GM18873 (cell line): ENCODE measurements around the gene EVX2.

ENCODE experiments used
- ATAC-seq: cut with Tn5 transposase; IDR thresholded peaks from one replicate; pipeline ENCODE4 v1.9.1; 2021; ENCODE audit warnings: mild to moderate bottlenecking, moderate library complexity, moderate number of reproducible peaks; ENCODE audit not compliant: unreplicated experiment, low FRiP score

Gene EVX2

DNA sequence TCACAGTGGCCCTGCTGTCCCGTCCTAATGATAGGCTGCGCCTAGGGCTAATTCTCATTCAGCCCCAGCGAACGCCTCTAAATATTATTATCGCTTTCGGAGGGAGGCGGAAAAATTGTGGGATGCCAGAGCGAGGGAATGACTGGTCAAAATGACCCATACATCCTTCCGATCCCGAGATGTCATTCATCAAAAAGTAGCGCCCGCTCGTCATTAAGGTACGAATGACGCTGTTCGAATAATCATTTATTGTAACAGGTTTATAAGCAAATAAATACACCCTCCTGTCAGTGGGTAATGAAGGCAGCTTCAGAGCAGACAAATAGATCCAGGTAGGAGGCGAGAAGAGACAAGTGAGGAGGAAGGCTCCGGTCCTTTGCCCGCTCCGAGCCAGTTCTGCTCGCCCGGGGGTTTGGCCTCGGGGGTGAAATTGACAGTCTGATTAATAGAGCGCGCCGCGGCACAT lies at the start of gene EVX2:
Gene EVX2 (minus strand): TSS at position 167 of the 466 bp plus-strand sequence. CDS start 186 bp downstream, outside the sequence.
- ATAC-seq = no peak

DNA sequence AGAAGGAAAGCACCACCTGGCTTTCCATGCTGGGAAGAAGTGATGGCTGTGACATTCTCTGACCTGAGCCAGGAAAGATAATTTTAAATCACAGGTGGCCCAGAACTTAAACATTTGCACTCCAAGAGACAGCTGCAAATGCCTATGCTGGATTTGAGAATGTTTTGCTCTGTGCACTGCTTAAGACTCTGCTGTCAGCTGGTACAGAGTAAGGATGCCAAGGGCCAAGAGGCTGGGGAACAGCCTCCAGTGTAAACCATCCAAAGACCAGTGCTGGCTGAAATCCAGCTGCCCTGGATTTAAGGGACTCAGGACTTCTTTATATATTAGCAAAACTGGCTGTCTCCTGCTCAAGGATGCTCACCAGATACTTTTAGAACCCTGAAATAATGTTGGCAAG lies 49.6 kb upstream of the EVX2 start:
- ATAC-seq = no peak

DNA sequence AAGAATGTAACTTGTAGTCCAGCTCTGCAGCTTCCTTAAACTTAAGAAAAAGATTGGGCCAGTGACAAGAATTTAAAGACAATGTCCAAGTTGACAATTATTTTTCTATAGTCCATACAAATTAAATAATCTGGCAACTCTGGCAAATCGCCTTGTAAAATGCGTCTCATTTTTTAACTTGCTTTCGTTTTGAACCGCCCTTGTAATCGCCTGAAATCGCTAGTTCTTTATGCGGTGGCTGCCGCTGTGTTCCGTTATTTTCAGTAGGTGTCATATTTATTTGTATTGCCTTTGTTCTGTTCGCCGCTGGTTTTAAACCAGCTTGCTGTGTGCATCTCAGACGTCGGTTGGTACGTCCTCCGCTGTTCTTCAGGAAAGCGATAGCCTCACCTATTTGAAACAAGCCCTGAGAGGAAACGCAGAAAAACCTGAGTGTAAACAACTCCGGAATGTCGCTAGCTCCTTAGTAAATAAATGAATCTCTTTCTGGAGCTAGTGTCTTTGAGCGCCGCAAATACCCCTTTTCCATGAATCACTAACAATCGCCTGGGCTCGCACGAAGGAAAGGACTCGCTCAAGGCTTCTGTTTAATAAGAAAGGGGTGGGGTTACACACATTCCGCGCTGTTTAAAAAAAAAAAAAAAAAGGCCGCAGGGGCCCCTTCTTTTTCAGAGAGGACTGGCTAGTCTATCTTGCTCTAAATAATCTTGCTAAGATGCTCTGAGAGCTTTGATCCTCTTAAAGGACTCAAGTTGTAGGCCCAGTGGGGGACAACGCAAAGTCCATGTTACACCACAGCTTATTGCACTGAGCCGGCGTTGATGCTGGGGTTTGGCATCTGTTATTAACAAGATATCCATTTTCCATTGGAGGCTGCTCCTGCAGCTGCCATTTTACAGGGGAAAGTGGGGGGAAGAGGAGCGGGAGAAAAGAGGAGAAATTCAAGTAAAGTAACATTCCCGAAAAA lies 48.7 kb upstream of the EVX2 start:
- no peak for ATAC-seq

DNA sequence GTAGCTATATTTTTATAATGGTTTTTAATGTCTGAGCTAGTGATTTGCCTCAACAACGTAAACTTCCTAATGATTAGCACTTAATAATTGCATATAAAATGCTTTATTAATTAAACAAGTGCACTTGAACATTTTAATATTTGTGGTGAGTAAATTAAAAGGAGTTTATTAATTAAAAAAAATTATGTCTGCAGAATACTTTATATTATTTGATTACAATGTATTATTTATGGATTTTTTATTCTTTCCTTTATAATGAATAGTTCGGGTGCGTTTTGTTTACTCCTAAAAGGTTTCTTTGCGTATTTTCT lies 48.0 kb upstream of the EVX2 start:
- no peak for ATAC-seq

DNA sequence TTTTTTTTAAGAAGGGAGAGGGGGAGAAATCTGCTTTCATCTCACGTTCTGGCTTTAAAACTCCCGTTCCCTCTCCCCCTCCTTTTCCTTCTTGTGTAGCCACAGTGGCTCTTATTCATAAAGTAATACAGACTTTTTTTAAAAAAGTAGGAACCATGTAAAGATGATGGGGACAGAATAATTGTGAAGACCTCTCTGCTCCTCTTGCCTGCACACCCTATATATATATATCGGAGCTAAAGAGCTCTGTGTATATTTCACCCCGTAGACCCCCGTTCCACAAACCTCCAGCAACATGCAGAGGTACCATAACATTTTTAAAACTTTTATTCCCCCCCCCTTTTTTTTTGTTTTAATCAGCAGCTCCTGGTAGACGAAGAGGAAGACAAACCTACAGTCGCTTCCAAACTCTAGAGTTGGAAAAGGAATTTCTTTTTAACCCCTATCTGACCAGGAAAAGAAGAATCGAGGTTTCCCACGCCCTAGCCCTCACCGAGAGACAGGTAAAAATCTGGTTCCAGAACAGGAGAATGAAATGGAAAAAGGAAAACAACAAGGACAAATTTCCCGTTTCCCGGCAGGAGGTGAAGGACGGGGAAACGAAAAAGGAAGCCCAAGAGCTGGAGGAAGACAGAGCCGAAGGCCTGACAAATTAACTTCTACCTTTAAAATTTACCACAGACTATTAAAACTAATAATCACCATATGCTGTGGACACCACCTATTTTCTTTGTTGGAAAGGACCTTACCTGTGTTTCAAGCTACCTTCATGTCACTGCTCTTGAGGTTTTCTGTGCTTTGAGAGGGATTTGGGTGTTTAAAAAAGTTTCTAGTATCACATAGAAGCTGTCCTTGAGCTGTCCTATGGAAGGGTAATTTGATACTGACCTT lies 47.4 kb upstream of the EVX2 start:
- ATAC-seq = no peak

DNA sequence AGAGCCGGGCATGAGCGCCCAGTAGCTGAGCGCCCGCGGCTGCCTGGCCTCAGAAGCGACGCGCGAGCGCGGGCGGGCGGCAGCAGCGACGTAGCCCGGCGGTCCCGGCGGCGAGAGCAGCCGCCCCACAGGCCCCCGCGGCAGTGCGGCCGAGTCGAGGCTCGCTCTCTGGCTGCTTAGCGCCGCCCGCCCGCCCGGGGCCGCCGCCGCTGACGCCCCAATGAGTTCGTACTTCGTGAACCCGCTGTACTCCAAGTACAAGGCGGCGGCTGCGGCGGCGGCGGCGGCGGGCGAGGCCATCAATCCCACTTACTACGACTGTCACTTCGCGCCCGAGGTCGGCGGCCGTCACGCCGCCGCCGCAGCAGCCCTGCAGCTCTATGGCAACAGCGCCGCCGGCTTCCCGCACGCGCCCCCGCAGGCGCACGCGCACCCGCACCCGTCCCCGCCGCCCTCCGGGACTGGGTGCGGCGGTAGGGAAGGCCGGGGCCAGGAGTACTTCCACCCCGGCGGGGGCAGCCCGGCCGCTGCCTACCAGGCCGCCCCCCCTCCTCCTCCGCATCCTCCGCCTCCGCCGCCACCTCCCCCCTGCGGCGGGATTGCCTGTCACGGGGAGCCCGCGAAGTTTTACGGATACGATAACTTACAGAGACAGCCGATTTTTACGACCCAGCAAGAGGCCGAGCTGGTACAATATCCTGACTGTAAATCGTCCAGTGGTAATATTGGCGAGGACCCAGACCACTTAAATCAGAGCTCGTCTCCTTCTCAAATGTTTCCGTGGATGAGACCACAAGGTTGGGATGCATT lies 46.6 kb upstream of the EVX2 start:
- no peak for ATAC-seq

DNA sequence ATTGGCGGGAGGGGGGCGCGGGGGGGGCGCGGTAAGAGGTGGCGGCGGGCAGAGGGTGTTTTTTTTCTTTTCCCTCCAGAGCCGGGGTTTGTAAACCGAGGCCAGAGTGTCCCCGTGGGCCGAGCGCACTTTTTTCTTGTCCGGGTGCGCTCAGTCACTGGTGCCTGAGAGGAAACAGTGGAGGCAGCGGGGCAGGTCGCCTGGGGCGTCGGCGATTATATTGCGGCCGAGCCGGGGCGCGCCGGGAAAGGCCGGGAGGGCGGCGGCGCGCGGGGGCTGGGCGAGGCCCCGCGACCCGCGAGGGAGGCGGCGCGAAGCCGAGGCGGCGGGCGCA lies 46.0 kb upstream of the EVX2 start:
- no peak for ATAC-seq

DNA sequence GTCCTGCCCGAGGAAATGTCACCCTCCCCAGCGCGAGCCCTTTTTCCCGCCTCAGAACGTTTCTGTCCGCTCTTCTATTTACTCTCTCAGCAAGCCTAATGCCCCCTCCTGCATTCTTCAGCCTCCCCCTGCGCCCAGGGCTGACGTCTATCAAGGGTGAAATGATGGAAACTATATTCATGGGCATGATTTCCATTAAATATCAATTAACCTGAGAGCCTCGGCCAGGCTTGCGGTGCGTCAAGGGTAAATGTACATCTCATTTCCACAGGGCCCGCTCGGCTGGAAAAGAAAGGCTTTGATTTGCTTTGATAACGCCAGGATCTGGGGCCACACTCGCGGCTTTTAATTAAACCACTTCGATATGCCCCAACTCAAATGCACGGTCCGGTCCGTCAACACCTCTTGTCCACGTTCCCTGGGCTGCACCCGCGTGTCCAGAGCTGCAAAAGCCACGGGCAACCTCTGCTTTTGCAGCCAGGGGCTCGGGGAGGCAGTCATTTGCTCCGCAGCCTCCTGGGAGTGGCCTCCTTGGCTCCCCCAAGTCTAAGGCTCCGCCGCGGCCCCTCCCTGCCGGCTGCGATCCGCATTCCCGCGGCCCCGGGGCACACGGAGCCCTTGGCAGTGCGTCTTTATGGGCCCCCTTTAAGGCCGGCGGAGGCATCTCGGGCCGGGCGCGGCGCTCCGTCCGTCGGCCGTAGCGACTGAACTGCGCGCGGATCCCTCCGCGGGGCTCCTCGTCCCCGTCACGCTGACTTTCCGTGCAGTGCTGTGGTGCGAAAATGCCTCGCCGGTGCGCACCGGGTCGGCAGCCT lies 45.4 kb upstream of the EVX2 start, which contains the start of gene HOXD8:
Gene HOXD8 (plus strand): TSS at position 724 of the 815 bp plus-strand sequence. CDS start 662 bp downstream, outside the sequence.
- no peak for ATAC-seq

DNA sequence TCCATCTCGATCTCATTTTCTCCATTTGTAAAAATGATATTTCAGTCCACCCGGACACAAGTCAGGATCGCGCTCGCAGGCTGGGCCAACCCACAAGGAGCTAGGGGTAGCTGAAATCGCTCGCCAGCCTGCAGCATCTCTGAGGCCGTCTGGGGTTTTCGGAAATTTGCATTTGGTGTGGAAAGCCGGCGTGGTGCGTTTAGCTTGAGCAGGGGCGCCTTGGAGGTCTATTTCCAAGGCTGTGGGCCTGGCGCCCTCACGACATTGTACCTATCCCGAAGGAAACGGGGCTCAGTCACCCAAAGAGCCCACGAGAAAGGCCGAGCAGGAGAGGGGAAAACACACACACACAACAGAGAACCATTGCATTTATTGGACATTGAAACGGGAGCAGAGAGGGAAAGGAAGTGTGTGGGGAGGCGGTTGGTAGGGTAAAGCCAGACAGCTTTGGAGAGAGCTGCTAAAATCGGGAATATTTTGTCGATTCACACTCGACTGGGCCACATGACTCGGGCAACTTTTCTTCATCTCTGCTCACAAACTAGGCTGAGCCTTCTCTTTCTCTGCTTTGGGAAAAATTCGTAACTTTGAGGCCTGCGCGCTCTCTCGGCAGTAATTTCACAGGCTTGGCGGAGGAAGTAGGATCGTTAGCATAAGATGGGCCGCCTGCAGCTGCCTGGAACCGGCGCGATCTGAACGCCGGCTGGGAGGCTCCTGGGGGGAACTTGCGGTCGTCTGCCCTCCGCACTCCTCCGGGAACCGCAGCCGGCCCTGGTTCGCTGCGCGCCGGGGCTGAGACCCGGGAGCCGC lies 44.6 kb upstream of the EVX2 start:
- ATAC-seq = no peak

DNA sequence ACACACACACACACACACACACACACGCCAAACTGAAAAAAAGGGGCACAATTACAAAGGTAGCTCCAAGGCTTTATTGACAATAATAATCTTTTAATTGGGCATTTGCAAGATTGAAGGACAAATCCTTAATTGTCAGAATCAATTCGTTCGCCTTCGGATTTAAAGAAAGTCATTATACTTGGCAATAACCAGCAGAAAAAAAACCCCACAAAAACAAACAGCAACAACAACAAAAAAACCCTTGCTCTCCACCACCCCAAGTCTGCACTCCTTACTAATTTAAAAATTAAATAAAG lies 44.0 kb upstream of the EVX2 start:
- ATAC-seq = no peak

DNA sequence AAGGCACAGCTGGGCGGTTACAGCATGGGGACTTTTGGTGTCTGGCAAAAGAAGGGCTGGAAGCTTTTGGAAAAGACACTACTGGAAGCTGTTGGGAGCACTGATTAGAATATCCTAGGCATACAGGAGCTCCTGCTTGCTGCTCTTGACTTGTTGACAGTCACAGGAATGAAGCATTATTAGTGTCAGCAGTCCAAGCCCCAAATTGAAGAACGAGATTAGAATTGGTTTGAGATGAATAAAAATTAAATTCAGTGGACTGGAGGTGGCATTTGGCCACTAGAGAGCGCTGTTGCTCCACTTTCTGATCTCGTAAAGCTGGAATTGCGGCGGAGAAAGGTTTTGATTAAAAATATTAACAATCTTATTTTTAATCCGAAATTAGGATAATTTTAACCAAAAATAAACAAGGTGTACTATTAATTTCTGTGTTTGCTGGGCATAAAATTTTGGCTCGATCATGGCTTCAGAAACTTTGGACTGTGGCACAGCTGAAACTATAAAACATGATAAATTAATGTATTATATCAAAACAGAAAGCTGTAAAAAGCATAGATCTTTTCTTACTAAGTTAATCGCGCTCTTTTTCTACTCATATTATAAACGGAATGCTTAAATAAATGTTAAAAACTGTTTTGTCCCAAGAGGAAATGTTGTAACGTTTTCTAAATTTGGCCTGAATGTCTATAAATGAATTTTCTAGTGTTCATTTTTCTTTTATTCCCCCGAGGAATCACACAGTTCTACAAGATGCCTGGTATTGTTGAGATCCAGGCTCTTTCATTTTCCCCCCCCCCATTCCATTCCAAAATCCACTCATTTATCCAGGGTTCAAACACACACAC lies 43.4 kb upstream of the EVX2 start:
- ATAC-seq = no peak

DNA sequence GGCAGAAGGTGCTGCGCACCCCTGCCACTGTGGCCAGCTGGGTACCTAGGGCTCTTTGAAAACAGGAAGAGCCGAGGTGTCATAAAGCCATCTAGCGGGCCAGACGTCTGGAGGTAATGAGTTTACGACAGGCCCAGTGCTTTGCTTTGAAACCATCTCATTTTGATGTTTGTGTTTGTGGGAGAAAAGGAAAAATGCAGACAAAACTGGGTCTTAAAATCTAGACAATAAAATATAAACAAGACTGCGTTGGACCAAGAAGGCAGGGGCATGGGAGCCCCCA lies 42.0 kb upstream of the EVX2 start:
- ATAC-seq = no peak

DNA sequence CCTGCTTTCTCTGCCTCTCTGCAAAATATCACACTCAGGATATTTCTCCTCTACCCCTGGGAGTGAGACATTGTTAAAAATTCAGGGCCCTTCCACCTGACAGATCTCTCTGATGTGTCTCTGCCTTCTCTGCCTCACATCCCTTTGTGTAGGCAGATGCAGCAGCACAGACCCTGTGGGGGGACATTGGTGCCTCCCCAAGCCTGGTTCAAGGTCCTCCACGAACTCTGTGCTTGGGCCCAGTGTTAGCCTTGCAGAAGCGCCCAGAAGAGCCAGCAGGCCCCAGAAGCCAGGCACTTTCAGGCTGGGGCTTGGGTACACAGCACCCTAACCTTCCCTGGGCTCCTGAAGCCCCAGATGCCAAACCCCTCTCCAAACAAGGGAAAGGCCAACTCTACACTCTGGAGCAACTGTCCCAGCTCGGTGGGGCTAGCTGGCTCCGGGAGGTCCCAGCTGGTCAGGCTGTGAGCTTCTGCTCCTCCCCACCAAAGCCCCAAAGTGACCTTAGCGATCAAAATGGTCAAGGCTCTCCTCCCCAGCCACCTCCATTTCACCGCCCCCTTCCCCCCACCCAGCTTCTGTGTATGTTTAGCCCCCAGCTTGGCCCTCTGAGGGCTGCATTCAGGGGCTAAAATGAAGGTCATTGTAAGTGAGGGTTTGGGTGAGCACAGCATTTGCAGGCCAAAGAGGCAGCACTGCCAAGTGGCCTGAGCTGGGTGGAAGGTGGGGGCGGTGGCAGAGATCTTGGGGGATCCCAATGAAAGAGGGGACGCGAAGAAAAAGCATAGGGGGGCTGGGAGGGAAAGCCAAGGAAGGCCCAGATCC lies 41.4 kb upstream of the EVX2 start:
- ATAC-seq = no peak

DNA sequence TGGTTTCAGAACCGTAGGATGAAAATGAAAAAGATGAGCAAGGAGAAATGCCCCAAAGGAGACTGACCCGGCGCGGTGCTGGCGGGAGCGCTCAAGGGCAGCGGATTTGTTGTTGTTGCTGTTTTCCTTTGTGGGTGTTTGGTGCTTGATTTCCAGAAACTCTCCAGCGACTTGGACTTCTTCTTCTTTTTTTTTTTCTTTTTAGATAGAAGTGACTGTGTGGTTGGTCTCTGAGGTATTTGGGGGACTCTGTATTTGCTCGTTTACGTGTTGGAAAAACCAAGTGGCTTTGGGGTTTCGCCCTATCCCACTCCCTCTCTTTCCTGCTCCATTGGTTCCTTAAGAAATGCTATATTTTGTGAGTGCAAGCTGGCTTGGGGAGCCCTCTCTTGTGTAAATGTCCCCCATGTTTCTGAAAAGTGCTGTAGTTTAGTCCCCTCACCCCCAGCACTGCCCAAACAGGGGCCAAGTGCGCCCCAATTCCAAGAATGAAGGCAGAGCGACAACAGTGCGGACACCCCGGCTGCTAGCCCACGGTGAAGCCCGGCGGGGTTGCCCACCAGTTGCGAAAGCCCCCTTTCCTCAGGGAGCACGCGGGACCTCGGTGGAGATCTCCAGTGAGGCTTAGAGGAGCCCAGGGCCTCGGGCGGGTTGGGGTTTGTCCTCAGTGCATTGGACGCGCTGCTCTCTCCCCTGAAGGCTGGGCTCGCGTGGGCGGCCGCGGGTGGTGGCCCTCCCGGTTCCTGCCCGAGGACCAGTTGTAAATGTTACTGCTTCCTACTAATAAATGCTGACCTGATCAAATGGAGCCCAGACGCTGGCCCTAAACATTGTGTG lies 40.6 kb upstream of the EVX2 start:
- no peak for ATAC-seq

DNA sequence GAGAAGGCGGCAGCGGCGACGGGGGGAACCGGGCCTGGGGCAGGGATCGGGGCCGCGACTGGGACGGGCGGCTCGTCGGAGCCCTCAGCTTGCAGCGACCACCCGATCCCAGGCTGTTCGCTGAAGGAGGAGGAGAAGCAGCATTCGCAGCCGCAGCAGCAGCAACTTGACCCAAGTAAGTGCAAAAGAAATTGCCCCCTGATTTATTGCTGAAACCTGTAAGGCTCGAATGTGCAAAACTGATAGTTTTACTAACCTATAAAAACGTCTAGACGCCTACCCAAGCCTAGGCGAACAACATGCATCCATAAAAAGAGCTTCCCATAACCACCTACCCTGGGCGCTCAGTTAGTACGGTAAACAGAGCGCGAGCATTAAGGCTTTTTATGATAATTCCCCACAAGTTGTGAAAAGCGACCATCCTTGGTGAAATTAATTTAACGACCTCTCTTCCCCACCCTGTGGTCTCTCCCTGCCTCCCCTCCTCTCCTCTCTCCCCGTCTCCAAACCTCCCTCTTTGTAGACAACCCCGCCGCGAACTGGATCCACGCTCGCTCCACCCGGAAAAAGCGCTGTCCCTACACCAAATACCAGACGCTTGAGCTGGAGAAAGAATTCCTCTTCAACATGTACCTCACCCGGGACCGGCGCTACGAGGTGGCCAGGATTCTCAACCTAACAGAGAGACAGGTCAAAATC lies 39.8 kb upstream of the EVX2 start:
- no peak for ATAC-seq
